ENCODE results near the gene PRSS58.

PRSS58 gene

DNA sequence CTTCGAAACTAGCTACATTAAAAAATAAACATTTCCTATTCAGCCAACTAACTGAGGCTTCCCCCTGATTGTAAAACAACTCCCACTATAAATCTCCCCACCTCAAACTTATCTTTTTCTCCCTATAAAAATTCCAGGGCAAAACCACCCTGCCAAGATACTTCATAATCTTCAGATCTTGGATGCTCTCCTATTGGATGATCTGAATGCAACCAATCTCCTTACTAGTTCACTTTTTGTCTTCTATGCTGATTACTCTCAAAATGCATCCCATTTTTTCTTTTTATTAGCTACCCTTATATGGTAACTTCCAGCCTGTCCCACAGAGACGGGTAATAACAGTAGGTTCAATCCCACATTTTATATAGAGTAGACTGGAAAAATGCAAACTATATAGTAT lies 15.0 kb upstream of the PRSS58 start:
- no peaks in the 10 kb centered on the region for H3K27me3 ChIP-seq (ENCODE audit: control insufficient read depth, insufficient read depth, low read length)
- no peak overlapping the region for H3K27ac ChIP-seq (ENCODE audit: low read length)
- no peaks in the 10 kb centered on the region for H3K36me3 ChIP-seq (ENCODE audit: control insufficient read depth, low read depth, low read length)
- H3K4me1 ChIP-seq (ENCODE audit: control insufficient read depth, low read depth, low read length), result peaks cover 3% of the 10 kb centered on the region
- H3K9me3 ChIP-seq (ENCODE audit: control insufficient read depth, low read depth, low read length), result peaks cover 10% of the 10 kb centered on the region
- H3K9ac ChIP-seq (ENCODE audit: low read length), result no peak overlapping the region
- no peak overlapping the region for H3K4me3 ChIP-seq (ENCODE audit: low read length)

DNA sequence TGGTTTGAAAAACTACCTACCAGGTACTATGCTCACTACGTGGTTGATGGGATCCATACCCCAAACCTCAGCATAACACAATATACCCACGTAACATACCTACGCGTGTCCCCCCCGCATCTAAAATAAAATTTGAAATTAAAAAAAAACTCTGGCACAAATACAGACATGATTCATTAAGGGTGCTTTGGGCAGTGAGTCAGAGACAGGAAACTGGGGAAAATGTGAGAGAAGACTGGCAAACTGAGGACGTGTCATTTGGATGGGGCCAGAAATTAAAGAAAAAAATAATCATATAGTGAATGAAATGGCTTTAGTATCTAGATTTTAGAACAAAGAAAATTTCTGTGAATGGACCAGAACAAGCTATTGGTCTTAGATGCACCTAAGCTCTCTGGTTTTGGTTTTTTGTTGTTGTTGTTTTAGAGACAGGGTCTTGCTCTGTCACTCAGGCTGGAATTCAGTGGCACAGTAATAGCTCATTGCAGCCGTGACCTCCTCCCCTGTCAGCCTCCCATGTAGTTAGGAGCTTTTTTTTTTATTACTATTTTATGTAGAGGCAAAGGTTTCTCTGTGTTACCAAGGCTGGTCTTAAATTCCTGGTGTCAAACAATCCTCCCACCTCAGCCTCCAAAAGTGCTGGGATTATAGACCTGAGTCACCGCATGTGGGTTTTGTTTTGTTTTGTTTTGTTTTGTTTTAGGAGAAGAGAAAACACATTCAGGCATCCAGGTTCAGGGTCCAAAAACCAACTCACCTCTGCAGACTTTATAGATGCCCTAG lies 5.9 kb upstream of the PRSS58 start:
- Histone ChIP-seq H3K9ac (ENCODE audit: low read length) (no peak overlapping the region), H3K9me3 (ENCODE audit: control insufficient read depth, low read depth, low read length) (no peaks in the 10 kb centered on the region), H3K27ac (ENCODE audit: low read length) (no peak overlapping the region), H3K4me3 (ENCODE audit: low read length) (no peak overlapping the region), H3K36me3 (ENCODE audit: control insufficient read depth, low read depth, low read length) (no peaks in the 10 kb centered on the region), H3K4me1 (ENCODE audit: control insufficient read depth, low read depth, low read length) (no peaks in the 10 kb centered on the region), H3K27me3 (ENCODE audit: control insufficient read depth, insufficient read depth, low read length) (no peaks in the 10 kb centered on the region)

DNA sequence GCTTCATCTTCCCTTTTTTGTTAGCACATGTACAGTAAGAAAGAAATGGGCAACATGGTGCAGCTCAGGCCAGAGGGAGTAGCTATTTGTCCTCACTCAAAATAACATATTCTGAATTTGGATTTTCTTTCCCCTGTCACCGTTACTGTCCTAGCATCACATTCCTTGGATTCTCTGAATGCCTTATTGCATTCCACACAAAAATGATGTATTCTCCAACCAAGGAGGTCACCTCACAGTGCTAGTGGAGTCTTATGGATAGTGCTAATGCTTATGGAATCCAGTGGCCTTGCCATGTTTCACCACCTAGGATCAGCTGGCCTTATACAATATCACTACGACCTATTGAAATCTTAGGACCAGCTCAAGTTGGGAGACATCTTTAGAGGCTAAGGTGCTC lies 7.2 kb downstream of the PRSS58 start:
- Histone ChIP-seq H3K27ac (ENCODE audit: low read length) (no peak overlapping the region), H3K27me3 (ENCODE audit: control insufficient read depth, insufficient read depth, low read length) (no peaks in the 10 kb centered on the region), H3K36me3 (ENCODE audit: control insufficient read depth, low read depth, low read length) (no peaks in the 10 kb centered on the region), H3K4me3 (ENCODE audit: low read length) (no peak overlapping the region), H3K9ac (ENCODE audit: low read length) (no peak overlapping the region), H3K4me1 (ENCODE audit: control insufficient read depth, low read depth, low read length) (peaks cover 4% of the 10 kb centered on the region), H3K9me3 (ENCODE audit: control insufficient read depth, low read depth, low read length) (no peaks in the 10 kb centered on the region)

- Histone ChIP-seq H3K27me3 (ENCODE audit: control insufficient read depth, insufficient read depth, low read length) (no peaks in the 10 kb centered on the region), H3K9ac (ENCODE audit: low read length) (no peak overlapping the region), H3K27ac (ENCODE audit: low read length) (no peak overlapping the region), H3K4me1 (ENCODE audit: control insufficient read depth, low read depth, low read length) (peaks cover 4% of the 10 kb centered on the region), H3K4me3 (ENCODE audit: low read length) (no peak overlapping the region), H3K9me3 (ENCODE audit: control insufficient read depth, low read depth, low read length) (no peaks in the 10 kb centered on the region), H3K36me3 (ENCODE audit: control insufficient read depth, low read depth, low read length) (no peaks in the 10 kb centered on the region)
These were observed 7.9 kb downstream of the PRSS58 start for GRCh38 chr7:142249918-142250317.

DNA sequence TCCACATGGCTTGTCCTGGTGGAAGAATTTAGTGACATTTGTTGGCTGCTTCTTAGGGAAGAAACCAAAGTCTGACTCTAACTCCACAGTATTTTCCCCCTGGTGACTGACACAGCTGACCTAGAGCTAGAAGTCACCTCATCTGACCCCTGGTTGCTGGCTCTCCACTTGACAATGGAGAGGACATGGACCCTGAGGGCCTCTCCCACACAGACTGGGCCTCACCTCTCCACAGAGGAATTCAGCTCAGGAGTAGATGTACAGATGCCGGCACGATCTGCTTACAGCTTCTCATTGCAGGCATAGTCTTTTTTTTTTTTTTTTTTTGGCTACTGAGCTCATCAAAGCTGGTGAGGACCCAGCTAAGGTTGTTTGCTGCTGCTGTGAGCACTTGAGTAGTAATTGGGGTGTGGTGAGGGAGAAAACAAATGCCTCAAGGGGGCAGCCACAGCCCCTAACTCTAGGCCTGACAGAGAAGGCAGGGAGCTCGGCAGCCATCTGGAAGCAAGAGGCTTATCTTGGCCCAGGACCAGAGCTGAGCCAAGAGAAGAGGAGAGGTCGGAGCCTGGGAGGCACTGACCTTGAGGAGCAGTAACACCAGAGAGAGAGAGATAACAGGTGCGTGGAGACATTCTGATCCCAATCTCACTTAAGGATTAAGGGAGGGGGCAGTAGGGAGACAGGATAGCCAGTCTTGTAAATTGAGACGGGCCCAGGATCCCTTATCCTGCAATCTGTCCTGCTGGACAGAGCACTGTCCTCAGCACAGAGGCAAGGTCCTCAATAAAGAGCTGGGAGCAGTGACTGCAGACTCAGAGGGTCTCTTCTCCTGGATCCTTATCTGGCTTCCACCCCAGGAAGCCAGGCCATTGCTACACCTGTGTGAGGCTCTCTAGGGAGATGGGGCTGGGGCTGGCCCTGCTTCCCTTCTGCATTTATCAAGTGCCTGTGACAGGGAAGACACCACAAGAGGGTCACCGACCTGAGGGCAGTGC lies 9.4 kb downstream of the PRSS58 start:
- H3K27ac ChIP-seq (ENCODE audit: low read length), result no peak overlapping the region

GRCh38 chr7:142243823-142244222 lies 14.0 kb downstream of the PRSS58 start:
- Histone ChIP-seq H3K4me1 (ENCODE audit: control insufficient read depth, low read depth, low read length) (no peaks in the 10 kb centered on the region), H3K4me3 (ENCODE audit: low read length) (no peak overlapping the region), H3K9ac (ENCODE audit: low read length) (no peak overlapping the region), H3K36me3 (ENCODE audit: control insufficient read depth, low read depth, low read length) (no peaks in the 10 kb centered on the region), H3K9me3 (ENCODE audit: control insufficient read depth, low read depth, low read length) (no peaks in the 10 kb centered on the region), H3K27me3 (ENCODE audit: control insufficient read depth, insufficient read depth, low read length) (no peaks in the 10 kb centered on the region), H3K27ac (ENCODE audit: low read length) (no peak overlapping the region)

More for the DNA sequence above, 9.4 kb downstream of the PRSS58 start:
- H3K4me1 ChIP-seq (ENCODE audit: control insufficient read depth, low read depth, low read length), result peaks cover 4% of the 10 kb centered on the region
- H3K27me3 ChIP-seq (ENCODE audit: control insufficient read depth, insufficient read depth, low read length), result no peaks in the 10 kb centered on the region
- no peak overlapping the region for H3K4me3 ChIP-seq (ENCODE audit: low read length)
- no peaks in the 10 kb centered on the region for H3K9me3 ChIP-seq (ENCODE audit: control insufficient read depth, low read depth, low read length)
- H3K9ac ChIP-seq (ENCODE audit: low read length), result no peak overlapping the region
- no peaks in the 10 kb centered on the region for H3K36me3 ChIP-seq (ENCODE audit: control insufficient read depth, low read depth, low read length)

DNA sequence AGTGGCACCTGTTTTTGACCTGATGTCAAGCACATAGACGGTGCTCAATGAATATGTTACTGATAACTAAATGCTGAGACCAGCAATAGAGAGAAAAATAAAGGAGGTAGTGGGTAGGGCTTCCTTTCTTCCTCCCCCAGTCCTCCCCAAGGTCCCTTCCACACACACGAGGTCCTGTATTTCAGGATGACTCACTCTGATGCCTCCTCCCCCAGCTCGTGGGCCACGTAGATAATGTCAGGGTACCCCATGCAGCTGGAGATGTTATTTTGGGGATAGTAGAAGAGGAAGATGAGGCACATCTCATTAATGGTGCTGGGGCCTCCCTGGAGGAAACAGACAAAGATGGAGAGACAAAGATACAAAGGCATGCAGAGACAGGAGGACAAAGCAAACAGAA lies 17.3 kb downstream of the PRSS58 start:
- no peaks in the 10 kb centered on the region for H3K27me3 ChIP-seq (ENCODE audit: control insufficient read depth, insufficient read depth, low read length)
- H3K36me3 ChIP-seq (ENCODE audit: control insufficient read depth, low read depth, low read length), result no peaks in the 10 kb centered on the region
- no peaks in the 10 kb centered on the region for H3K9me3 ChIP-seq (ENCODE audit: control insufficient read depth, low read depth, low read length)
- no peak overlapping the region for H3K9ac ChIP-seq (ENCODE audit: low read length)
- no peaks in the 10 kb centered on the region for H3K4me1 ChIP-seq (ENCODE audit: control insufficient read depth, low read depth, low read length)
- no peak overlapping the region for H3K27ac ChIP-seq (ENCODE audit: low read length)
- H3K4me3 ChIP-seq (ENCODE audit: low read length), result no peak overlapping the region

GRCh38 chr7:142231716-142232115 lies 26.1 kb downstream of the PRSS58 start:
- Histone ChIP-seq H3K27ac (ENCODE audit: low read length) (no peak overlapping the region), H3K4me3 (ENCODE audit: low read length) (no peak overlapping the region), H3K36me3 (ENCODE audit: control insufficient read depth, low read depth, low read length) (no peaks in the 10 kb centered on the region), H3K9me3 (ENCODE audit: control insufficient read depth, low read depth, low read length) (no peaks in the 10 kb centered on the region), H3K9ac (ENCODE audit: low read length) (no peak overlapping the region), H3K4me1 (ENCODE audit: control insufficient read depth, low read depth, low read length) (no peaks in the 10 kb centered on the region), H3K27me3 (ENCODE audit: control insufficient read depth, insufficient read depth, low read length) (peaks cover 3% of the 10 kb centered on the region)

- H3K27me3 ChIP-seq (ENCODE audit: control insufficient read depth, insufficient read depth, low read length), result peaks cover 3% of the 10 kb centered on the region
- no peaks in the 10 kb centered on the region for H3K36me3 ChIP-seq (ENCODE audit: control insufficient read depth, low read depth, low read length)
- no peaks in the 10 kb centered on the region for H3K4me1 ChIP-seq (ENCODE audit: control insufficient read depth, low read depth, low read length)
- no peak overlapping the region for H3K27ac ChIP-seq (ENCODE audit: low read length)
- H3K9ac ChIP-seq (ENCODE audit: low read length), result no peak overlapping the region
- no peaks in the 10 kb centered on the region for H3K9me3 ChIP-seq (ENCODE audit: control insufficient read depth, low read depth, low read length)
- no peak overlapping the region for H3K4me3 ChIP-seq (ENCODE audit: low read length)
These were observed 29.2 kb downstream of the PRSS58 start for GRCh38 chr7:142228537-142229104.
